SK-N-SH (cell line): ENCODE results near the gene C16orf74. TPM values are rescaled to one million over a fixed set of nuclear protein-coding genes. Genes with fewer than 3 reads are reported as not detected.

ENCODE experiments used
- CTCF ChIA-PET: fragments of 300-600, 350-600 bp; formaldehyde crosslinking; extraction: SDS; loops from one replicate; lab custom pipeline; 2021; lab: Yijun Ruan, JAX
- POLR2A ChIA-PET: fragments of 350-600 bp; sonication (Branson Sonifier 250); formaldehyde crosslinking; extraction: SDS; loops from one replicate; lab custom pipeline; 2020; ENCODE audit warnings: antibody characterized with exemption, inconsistent platforms; lab: Yijun Ruan, JAX
- DNase-seq: peaks from one replicate; pipeline ENCODE4 v3.0.0; 2012
- H2AFZ ChIP-seq: fragments of 200-600 bp; sonication (generic); 2 replicates; pipeline ENCODE4 v1.8.1; 2016; ENCODE audit warnings: antibody characterized with exemption, mild to moderate bottlenecking, low read depth
- H3F3A ChIP-seq: fragments of 200-600 bp; sonication (generic); replicated peaks from 2 replicates; pipeline ENCODE3; 2016; ENCODE audit warnings: antibody characterized with exemption, mild to moderate bottlenecking; ENCODE audit not compliant: insufficient read depth
- H3K27ac ChIP-seq, 2 experiments: fragments of 200-500 bp in 1 of 2; fragments of 200-600 bp in 1 of 2; sonication (Bioruptor generic) in 1 of 2; sonication (generic), shearing (Covaris generic) in 1 of 2; 2 replicates each; pipeline versions ENCODE4 v1.5.1 to v1.6.1; 2014 to 2016; ENCODE audit warnings: low read depth in 2 of 2, inconsistent platforms in 1 of 2, low read length in 1 of 2, mild to moderate bottlenecking in 1 of 2, mixed read lengths in 1 of 2
- H3K27me3 ChIP-seq: fragments of 200-600 bp; sonication (generic), shearing (Covaris generic); 2 replicates; pipeline ENCODE4 v1.6.1; 2016; ENCODE audit warnings: mixed run types; ENCODE audit not compliant: insufficient read depth
- H3K36me3 ChIP-seq, 2 experiments: fragments of 200-500 bp in 1 of 2; fragments of 200-600 bp in 1 of 2; sonication (Bioruptor generic) in 1 of 2; sonication (generic) in 1 of 2; replicated peaks in 1 of 2; 2 replicates each; pipeline versions ENCODE3 to v1.5.1; 2014 to 2016; ENCODE audit warnings: low read length in 1 of 2, mild to moderate bottlenecking in 1 of 2; ENCODE audit not compliant: insufficient read depth in 2 of 2, control insufficient read depth in 1 of 2
- H3K4me1 ChIP-seq, 2 experiments: fragments of 200-500 bp in 1 of 2; fragments of 200-600 bp in 1 of 2; sonication (Bioruptor generic) in 1 of 2; sonication (generic), shearing (Covaris generic) in 1 of 2; 2 replicates each; pipeline versions ENCODE4 v1.5.1 to v1.6.1; 2014 to 2016; ENCODE audit warnings: low read depth in 1 of 2, low read length in 1 of 2, mixed run types in 1 of 2; ENCODE audit not compliant: insufficient read depth in 2 of 2, control insufficient read depth in 1 of 2
- H3K4me2 ChIP-seq: fragments of 200-600 bp; sonication (generic), shearing (Covaris generic); 2 replicates; pipeline ENCODE4 v1.6.1; 2017; ENCODE audit warnings: mixed run types
- H3K4me3 ChIP-seq, 2 experiments: fragments of 200-500 bp in 1 of 2; fragments of 200-600 bp in 1 of 2; sonication (Bioruptor generic) in 1 of 2; sonication (generic), shearing (Covaris generic) in 1 of 2; 2 replicates each; pipeline versions ENCODE4 v1.5.1 to v1.8.1; 2014 to 2016; ENCODE audit warnings: low read depth in 2 of 2, inconsistent platforms in 1 of 2, low read length in 1 of 2, mild to moderate bottlenecking in 1 of 2, mixed read lengths in 1 of 2, moderate library complexity in 1 of 2
- H3K79me2 ChIP-seq: fragments of 200-600 bp; sonication (generic); 2 replicates; pipeline ENCODE4 v1.8.1; 2017; ENCODE audit warnings: mild to moderate bottlenecking; ENCODE audit not compliant: insufficient read depth
- H3K9ac ChIP-seq: fragments of 200-600 bp; sonication (generic); 2 replicates; pipeline ENCODE4 v1.6.1; 2017; ENCODE audit warnings: mixed run types
- H3K9me2 ChIP-seq: fragments of 200-600 bp; sonication (generic); 2 replicates; pipeline ENCODE4 v1.6.1; 2017; ENCODE audit warnings: mixed run types
- H3K9me3 ChIP-seq: fragments of 200-600 bp; sonication (generic); 2 replicates; pipeline ENCODE4 v1.6.1; 2017; ENCODE audit warnings: mixed run types, mild to moderate bottlenecking, moderate library complexity
- H4K20me1 ChIP-seq: fragments of 200-600 bp; sonication (generic); 2 replicates; pipeline ENCODE4 v1.6.1; 2017; ENCODE audit warnings: mild to moderate bottlenecking, mixed run types; ENCODE audit not compliant: insufficient read depth
- EP300 ChIP-seq, 2 experiments: IDR thresholded peaks; 2 replicates each; pipeline versions ENCODE4 v1.4.0 to v1.6.1; 2012; ENCODE audit warnings: borderline replicate concordance in 1 of 2, low read depth in 1 of 2, low read length in 1 of 2
- FOXM1 ChIP-seq: IDR thresholded peaks from 2 replicates; pipeline ENCODE4 v1.4.0; 2012; ENCODE audit warnings: low read depth, mild to moderate bottlenecking
- GABPA ChIP-seq: IDR thresholded peaks from 2 replicates; pipeline ENCODE4 v1.4.0; 2012; ENCODE audit warnings: low read depth, mild to moderate bottlenecking
- GATA2 ChIP-seq: sonication (generic); formaldehyde crosslinking; IDR thresholded peaks from 2 replicates; pipeline ENCODE4 v1.5.0; 2020; ENCODE audit warnings: mild to moderate bottlenecking, missing genetic modification reagents
- JUND ChIP-seq: IDR thresholded peaks from 2 replicates; pipeline ENCODE4 v1.4.0; 2012
- MEF2A ChIP-seq: IDR thresholded peaks from 2 replicates; pipeline ENCODE4 v1.4.0; 2012; ENCODE audit warnings: low read depth, borderline replicate concordance
- MXI1 ChIP-seq: IDR thresholded peaks from 2 replicates; pipeline ENCODE4 v1.6.1; 2012; ENCODE audit warnings: mild to moderate bottlenecking, low read depth, low read length, improper control_type of control experiment
- POLR2AphosphoS5 ChIP-seq: IDR thresholded peaks from 2 replicates; pipeline ENCODE4 v1.6.1; 2012; ENCODE audit warnings: low read depth, low read length
- RFX5 ChIP-seq: IDR thresholded peaks from 2 replicates; pipeline ENCODE4 v1.6.1; 2012; ENCODE audit warnings: mild to moderate bottlenecking, improper control_type of control experiment, low read length
- SIN3A ChIP-seq: IDR thresholded peaks from 2 replicates; pipeline ENCODE4 v1.6.1; 2012; ENCODE audit warnings: low read depth, mild to moderate bottlenecking, low read length, moderate library complexity, borderline replicate concordance
- TAF1 ChIP-seq: IDR thresholded peaks from 2 replicates; pipeline ENCODE4 v1.6.1; 2012; ENCODE audit warnings: low read depth, mild to moderate bottlenecking, low read length, moderate library complexity, borderline replicate concordance
- TEAD4 ChIP-seq: IDR thresholded peaks from 2 replicates; pipeline ENCODE4 v1.4.0; 2012; ENCODE audit warnings: mild to moderate bottlenecking, borderline replicate concordance; ENCODE audit not compliant: insufficient read depth
- WGBS: methylation state at CpG from one replicate; pipeline ENCODE4 v1.1.6; 2017; ENCODE audit warnings: low lambda C conversion rate; 5-methylcytosine and 5-hydroxymethylcytosine counted together
- polyA plus RNA-seq, 3 experiments: library from polyadenylated mRNA; depleted of rRNA; stranded (reverse); fragments of >200 nt; gene quantifications; 2 replicates each; pipeline ENCODE4 v1.2.3, GENCODE V29; 2012
- TF ChIP-seq, protein P1 (sequence below): IDR thresholded peaks from 2 replicates; pipeline ENCODE4 v1.4.0; 2012; ENCODE audit warnings: low read depth
- TF ChIP-seq, protein P2 (sequence below): IDR thresholded peaks from 2 replicates; pipeline ENCODE4; 2012
- TF ChIP-seq, protein P3 (sequence below): fragments of 150-350 bp; IDR thresholded peaks from 2 replicates; pipeline ENCODE4 v1.6.1; 2016; ENCODE audit warnings: mild to moderate bottlenecking, low read depth, low read length

Gene C16orf74
- polyA plus RNA-seq, 1 of the 3 experiments (the other 2 are of a cell fraction), result 27.2 TPM

DNA sequence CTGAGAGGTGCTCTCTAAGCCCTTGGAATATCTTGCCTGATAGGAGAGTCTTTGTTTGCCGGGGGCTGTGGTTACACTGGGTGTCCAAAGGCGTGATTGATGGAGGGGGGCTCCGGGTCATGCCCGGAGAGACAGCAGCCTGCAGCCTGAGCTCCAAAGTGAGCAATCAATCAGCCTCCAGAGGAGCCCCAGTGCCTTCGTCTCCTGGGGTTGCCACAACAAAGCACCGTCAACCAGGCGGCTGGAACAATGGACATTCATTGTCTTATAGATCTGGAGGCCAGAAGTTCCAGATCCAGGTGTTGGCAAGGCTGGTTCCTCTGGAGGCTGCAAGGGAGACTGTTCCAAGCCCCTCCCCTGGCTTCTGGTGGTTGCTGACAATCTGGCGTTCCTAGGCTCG, 38.1 kb downstream of the C16orf74 start:
- Histone ChIP-seq H4K20me1 (peaks cover 3% of the 10 kb centered on the region; the same call in 1 of the 2 replicates), H3K27me3 (no peaks in the 10 kb centered on the region), H3K79me2 (no peaks in the 10 kb centered on the region; the same call in 1 of the 2 replicates), H3F3A (no peaks in the 10 kb centered on the region), H3K27ac (no peak overlapping the region), H2AFZ (no peak overlapping the region), H3K9me2 (no peaks in the 10 kb centered on the region), H3K4me3 (no peak overlapping the region), H3K9me3 (no peaks in the 10 kb centered on the region), H3K36me3 (peaks cover 0 to 3% of the 10 kb centered on the region in 2 experiments), H3K4me1 (peaks cover 0 to 17% of the 10 kb centered on the region in 2 experiments; a peak in 1 of 4 replicates), H3K4me2 (no peak overlapping the region), H3K9ac (no peak overlapping the region)
- CTCF ChIA-PET, result interaction anchor here (1.3 to 1.9 kb wide), 2 partner anchors 37 to 54 kb away, joined by 4 read pairs; no protein-coding TSS in a partner anchor
- no peak for DNase-seq
- POLR2A ChIA-PET, result no interaction called here
- TF ChIP-seq POLR2AphosphoS5 (no peak), GABPA (no peak), JUND (no peak), TAF1 (no peak), FOXM1 (no peak), MEF2A (no peak), SIN3A (no peak)
- TF ChIP-seq, protein P1, sequence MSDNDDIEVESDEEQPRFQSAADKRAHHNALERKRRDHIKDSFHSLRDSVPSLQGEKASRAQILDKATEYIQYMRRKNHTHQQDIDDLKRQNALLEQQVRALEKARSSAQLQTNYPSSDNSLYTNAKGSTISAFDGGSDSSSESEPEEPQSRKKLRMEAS, result no peak
- 84% methylated on average over 6 of the region's 9 CpGs for WGBS

DNA sequence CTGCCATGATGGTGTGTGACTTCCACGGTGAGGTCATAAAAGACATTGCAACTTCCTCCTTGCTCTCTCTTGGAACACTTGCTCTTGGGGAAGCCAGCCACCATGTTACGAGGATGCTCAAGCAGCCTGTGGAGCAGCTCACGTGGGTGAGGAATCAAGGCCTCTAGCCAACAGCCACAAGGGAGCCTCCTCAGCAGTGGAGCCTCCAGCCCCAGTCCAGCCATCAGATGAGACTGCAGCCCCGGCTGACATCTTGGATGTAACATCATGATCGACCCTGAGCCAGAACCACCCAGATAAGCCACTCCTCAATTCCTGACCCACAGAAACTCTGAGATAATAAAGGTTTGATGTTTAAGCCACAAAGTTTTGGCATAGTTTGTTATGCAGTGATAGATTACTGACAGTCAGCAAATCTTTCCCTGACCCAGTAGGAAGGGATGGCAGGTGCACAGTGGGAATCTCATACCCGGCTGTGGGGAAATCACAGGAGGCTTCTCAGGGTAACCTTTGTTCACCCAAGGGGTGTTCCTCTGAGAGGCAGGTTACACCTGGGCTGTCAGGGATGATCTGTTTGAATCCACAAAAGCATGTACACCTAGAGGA, 38.8 kb downstream of the C16orf74 start:
- H3K9me2 ChIP-seq, result no peaks in the 10 kb centered on the region
- CTCF ChIA-PET, result interaction anchor here (1.3 to 1.9 kb wide), 2 partner anchors 36 to 53 kb away, joined by 4 read pairs; no protein-coding TSS in a partner anchor
- 95% methylated on average over 3 of the region's 6 CpGs for WGBS

More for the DNA sequence above, 38.8 kb downstream of the C16orf74 start:
- Histone ChIP-seq H3K27ac (no peak overlapping the region), H3F3A (no peaks in the 10 kb centered on the region), H3K4me1 (peaks cover 0 to 10% of the 10 kb centered on the region in 2 experiments; a peak in 1 of 4 replicates), H3K27me3 (no peaks in the 10 kb centered on the region), H4K20me1 (no peaks in the 10 kb centered on the region), H3K4me2 (no peak overlapping the region), H3K36me3 (peaks cover 0 to 3% of the 10 kb centered on the region in 2 experiments), H3K79me2 (no peaks in the 10 kb centered on the region; the same call in 1 of the 2 replicates), H2AFZ (no peak overlapping the region), H3K4me3 (no peak overlapping the region), H3K9me3 (no peaks in the 10 kb centered on the region), H3K9ac (no peak overlapping the region)
- POLR2A ChIA-PET, result no interaction called here
- DNase-seq, result no peak
- TF ChIP-seq POLR2AphosphoS5 (no peak), JUND (no peak), GATA2 (CRISPR knock-in tag) (no peak), MXI1 (no peak), RFX5 (no peak), MEF2A (no peak), TAF1 (no peak), EP300 (IDR thresholded peaks at IDR 0.05; ENCODE audit: borderline replicate concordance in 1 of 2, low read depth in 1 of 2, low read length in 1 of 2) (no peak), TEAD4 (no peak)
- TF ChIP-seq, protein P2, sequence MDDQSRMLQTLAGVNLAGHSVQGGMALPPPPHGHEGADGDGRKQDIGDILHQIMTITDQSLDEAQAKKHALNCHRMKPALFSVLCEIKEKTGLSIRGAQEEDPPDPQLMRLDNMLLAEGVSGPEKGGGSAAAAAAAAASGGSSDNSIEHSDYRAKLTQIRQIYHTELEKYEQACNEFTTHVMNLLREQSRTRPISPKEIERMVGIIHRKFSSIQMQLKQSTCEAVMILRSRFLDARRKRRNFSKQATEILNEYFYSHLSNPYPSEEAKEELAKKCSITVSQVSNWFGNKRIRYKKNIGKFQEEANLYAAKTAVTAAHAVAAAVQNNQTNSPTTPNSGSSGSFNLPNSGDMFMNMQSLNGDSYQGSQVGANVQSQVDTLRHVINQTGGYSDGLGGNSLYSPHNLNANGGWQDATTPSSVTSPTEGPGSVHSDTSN, result no peak
- TF ChIP-seq, protein P1, result no peak
- TF ChIP-seq, protein P3, sequence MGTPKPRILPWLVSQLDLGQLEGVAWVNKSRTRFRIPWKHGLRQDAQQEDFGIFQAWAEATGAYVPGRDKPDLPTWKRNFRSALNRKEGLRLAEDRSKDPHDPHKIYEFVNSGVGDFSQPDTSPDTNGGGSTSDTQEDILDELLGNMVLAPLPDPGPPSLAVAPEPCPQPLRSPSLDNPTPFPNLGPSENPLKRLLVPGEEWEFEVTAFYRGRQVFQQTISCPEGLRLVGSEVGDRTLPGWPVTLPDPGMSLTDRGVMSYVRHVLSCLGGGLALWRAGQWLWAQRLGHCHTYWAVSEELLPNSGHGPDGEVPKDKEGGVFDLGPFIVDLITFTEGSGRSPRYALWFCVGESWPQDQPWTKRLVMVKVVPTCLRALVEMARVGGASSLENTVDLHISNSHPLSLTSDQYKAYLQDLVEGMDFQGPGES, result no peak
